Measurements from ENCODE around the gene WNT8B. TPM values are rescaled to one million over a fixed set of nuclear protein-coding genes. Genes with fewer than 3 reads are reported as not detected.

Gene WNT8B
- total and polyA plus RNA-seq, 9 of the 15 experiments (the other 6 are each of a cell fraction or from before 2014, with no cell fraction given), result not detected

DNA sequence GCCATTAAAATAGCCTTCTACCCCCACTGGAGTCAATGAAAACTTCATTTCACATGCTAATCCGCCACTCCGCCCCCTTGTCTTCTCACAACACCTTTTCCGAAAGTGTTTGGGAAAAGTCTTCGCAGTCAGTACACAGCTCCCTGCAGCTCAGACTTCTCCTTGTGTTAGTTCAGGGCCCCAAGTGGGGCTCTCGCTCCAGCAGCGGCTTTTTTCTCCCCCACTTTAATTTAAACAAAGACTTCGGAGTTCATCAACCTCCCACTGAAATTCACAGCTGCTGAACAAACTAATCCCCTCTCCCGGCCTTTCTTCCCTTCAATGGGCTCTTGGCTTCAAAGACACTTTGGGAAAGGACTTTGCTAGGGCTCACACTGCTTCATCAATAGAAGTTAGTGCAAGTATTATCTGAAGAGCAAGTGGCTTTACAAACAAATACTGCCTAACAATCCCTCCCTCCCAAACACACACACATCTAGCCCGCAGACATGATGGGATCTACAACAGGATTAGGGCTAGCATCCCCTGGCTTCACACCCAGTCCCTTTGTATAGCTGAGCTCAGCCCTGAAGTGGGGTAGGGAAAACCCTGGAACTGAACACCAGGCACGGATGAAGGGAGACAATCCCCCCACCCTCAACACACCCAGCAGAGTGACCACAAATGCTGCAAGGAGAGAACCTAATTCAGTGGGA is 23.1 kb downstream of the WNT8B start:
- intact Hi-C loops (cut with micrococcal nuclease), result no loop called here
- ChIA-PET CTCF (ENCODE audit: low intra/inter-chr PET ratio) (no interaction called here), POLR2A (interaction anchor here (0.6 kb wide), 1 partner anchor 201 kb away, joined by 3 read pairs; no protein-coding TSS in a partner anchor)
- Histone ChIP-seq H4K20me1 (replicated peaks; ENCODE audit: control insufficient read depth, insufficient read depth, low read length) (peaks cover 8% of the 10 kb centered on the region; the same call in 1 of the 2 replicates), H3K27ac (ENCODE audit: extremely low read depth, low read depth, low read length) (no peak overlapping the region), H3K9ac (ENCODE audit: insufficient read depth in 1 of 2, low read depth in 2 of 2, low read length in 2 of 2) (no peak overlapping the region), H3K36me3 (ENCODE audit: control insufficient read depth, insufficient read depth, low read length) (no peaks in the 10 kb centered on the region; the same call in 2 of the 3 replicates), H3K9me3 (replicated peaks; ENCODE audit: control insufficient read depth, insufficient read depth, low read depth, low read length) (no peaks in the 10 kb centered on the region), H3K27me3 (ENCODE audit: control insufficient read depth in 2 of 2, insufficient read depth in 2 of 2, low read length in 2 of 2) (peaks cover 3 to 13% of the 10 kb centered on the region in 2 experiments; a peak in 4 of 5 replicates), H3K4me2 (ENCODE audit: insufficient read depth, low read length) (no peak overlapping the region), H3K4me3 (no peak overlapping the region), H3K79me2 (ENCODE audit: control insufficient read depth, insufficient read depth, low read length) (no peaks in the 10 kb centered on the region), H2AFZ (ENCODE audit: low read depth, low read length) (no peak overlapping the region), H3K4me1 (replicated peaks in 1 of 2; ENCODE audit: control insufficient read depth in 2 of 2, insufficient read depth in 2 of 2, low read length in 2 of 2) (peaks cover 0 to 8% of the 10 kb centered on the region in 2 experiments; a peak in 3 of 5 replicates), H3K9me1 (ENCODE audit: control insufficient read depth, insufficient read depth, low read length) (no peaks in the 10 kb centered on the region)
- no TSS peak for BruUV-seq (replicated peaks)
- no peak for FAIRE-seq
- TF ChIP-seq FOSL1 (tag; conservative IDR thresholded peaks at IDR 0.05) (no peak), ZNF175 (CRISPR knock-in tag; IDR thresholded peaks at IDR 0.05; ENCODE audit: low read depth) (no peak), ZNF174 (CRISPR knock-in tag; IDR thresholded peaks at IDR 0.05) (no peak), TRIM24 (IDR thresholded peaks at IDR 0.05) (no peak), PRMT5 (CRISPR knock-in tag; IDR thresholded peaks at IDR 0.05) (no peak), ZBED1 (IDR thresholded peaks at IDR 0.05) (no peak), POLR2AphosphoS2 (IDR thresholded peaks at IDR 0.05; ENCODE audit: low read length) (no peak), ZC3H4 (CRISPR knock-in tag; IDR thresholded peaks at IDR 0.05; ENCODE audit: borderline replicate concordance) (no peak), ZNF785 (CRISPR knock-in tag; IDR thresholded peaks at IDR 0.05) (no peak), DACH1 (IDR thresholded peaks at IDR 0.05; ENCODE audit: partially characterized antibody) (no peak), KDM4B (IDR thresholded peaks at IDR 0.05; ENCODE audit: borderline replicate concordance in 2 of 2, low read depth in 1 of 2) (no peak)
- TF ChIP-seq, protein P1, sequence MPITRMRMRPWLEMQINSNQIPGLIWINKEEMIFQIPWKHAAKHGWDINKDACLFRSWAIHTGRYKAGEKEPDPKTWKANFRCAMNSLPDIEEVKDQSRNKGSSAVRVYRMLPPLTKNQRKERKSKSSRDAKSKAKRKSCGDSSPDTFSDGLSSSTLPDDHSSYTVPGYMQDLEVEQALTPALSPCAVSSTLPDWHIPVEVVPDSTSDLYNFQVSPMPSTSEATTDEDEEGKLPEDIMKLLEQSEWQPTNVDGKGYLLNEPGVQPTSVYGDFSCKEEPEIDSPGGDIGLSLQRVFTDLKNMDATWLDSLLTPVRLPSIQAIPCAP (CRISPR knock-in tag; IDR thresholded peaks at IDR 0.05; ENCODE audit: borderline replicate concordance), result no peak
- TF ChIP-seq, protein P2, sequence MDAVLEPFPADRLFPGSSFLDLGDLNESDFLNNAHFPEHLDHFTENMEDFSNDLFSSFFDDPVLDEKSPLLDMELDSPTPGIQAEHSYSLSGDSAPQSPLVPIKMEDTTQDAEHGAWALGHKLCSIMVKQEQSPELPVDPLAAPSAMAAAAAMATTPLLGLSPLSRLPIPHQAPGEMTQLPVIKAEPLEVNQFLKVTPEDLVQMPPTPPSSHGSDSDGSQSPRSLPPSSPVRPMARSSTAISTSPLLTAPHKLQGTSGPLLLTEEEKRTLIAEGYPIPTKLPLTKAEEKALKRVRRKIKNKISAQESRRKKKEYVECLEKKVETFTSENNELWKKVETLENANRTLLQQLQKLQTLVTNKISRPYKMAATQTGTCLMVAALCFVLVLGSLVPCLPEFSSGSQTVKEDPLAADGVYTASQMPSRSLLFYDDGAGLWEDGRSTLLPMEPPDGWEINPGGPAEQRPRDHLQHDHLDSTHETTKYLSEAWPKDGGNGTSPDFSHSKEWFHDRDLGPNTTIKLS (IDR thresholded peaks at IDR 0.05; ENCODE audit: borderline replicate concordance, low read depth), result no peak
- TF ChIP-seq, protein P3, sequence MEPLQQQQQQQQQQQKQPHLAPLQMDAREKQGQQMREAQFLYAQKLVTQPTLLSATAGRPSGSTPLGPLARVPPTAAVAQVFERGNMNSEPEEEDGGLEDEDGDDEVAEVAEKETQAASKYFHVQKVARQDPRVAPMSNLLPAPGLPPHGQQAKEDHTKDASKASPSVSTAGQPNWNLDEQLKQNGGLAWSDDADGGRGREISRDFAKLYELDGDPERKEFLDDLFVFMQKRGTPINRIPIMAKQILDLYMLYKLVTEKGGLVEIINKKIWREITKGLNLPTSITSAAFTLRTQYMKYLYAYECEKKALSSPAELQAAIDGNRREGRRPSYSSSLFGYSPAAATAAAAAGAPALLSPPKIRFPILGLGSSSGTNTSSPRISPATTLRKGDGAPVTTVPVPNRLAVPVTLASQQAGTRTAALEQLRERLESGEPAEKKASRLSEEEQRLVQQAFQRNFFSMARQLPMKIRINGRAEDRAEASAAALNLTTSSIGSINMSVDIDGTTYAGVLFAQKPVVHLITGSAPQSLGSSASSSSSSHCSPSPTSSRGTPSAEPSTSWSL (CRISPR knock-in tag; IDR thresholded peaks at IDR 0.05; ENCODE audit: borderline replicate concordance), result no peak
- TF ChIP-seq, protein P4, sequence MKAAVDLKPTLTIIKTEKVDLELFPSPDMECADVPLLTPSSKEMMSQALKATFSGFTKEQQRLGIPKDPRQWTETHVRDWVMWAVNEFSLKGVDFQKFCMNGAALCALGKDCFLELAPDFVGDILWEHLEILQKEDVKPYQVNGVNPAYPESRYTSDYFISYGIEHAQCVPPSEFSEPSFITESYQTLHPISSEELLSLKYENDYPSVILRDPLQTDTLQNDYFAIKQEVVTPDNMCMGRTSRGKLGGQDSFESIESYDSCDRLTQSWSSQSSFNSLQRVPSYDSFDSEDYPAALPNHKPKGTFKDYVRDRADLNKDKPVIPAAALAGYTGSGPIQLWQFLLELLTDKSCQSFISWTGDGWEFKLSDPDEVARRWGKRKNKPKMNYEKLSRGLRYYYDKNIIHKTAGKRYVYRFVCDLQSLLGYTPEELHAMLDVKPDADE (conservative IDR thresholded peaks at IDR 0.05; ENCODE audit: control insufficient read depth, low read depth, low read length), result no peak
- ATAC-seq, result no peak
- 23% methylated on average over 9 of the region's 10 CpGs for WGBS (ENCODE audit: insufficient coverage, low coverage, missing lambda C conversion rate)
- no peak for DNase-seq (ENCODE audit: extremely low read depth in 1 of 4, low spot score in 3 of 4)
- in situ Hi-C loops (cut with MboI), result no loop called here
